HFF-Myc (cell line): ENCODE measurements around the gene CELF4.

Experiments used
- DNase-seq: peaks from one replicate; pipeline ENCODE4 v3.0.0-alpha.2; 2011; ENCODE audit warnings: low read depth; ENCODE audit errors: extremely low read depth
- H3K4me3 ChIP-seq: replicated peaks from 2 replicates; pipeline ENCODE4 v1.5.1; 2011; ENCODE audit warnings: low read depth, mild to moderate bottlenecking, control low read depth, low read length
- TF ChIP-seq, protein P1 (sequence below): IDR thresholded peaks from 2 replicates; pipeline ENCODE4 v1.5.1; 2012; ENCODE audit warnings: mild to moderate bottlenecking, low read depth, low read length, control low read depth; ENCODE audit errors: missing control alignments

CELF4 gene

DNA sequence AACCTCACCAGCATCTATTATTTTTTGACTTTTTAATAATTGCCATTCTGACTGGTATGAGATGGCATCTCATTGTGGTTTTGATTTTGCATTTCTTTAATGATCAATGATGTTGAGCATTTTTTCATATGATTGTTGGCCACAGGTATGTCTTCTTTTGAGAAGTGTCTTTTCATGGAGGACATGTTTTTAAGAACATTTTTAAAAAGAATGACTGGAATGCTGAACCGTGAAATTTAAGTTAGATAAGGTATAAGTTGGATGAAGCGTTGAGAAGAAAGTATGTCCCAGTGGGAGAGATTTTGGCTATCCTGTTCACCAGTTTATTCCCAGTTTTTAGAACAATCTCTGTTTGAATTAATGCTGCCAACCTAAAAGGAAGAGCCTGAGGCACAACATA is 365.9 kb downstream of the CELF4 start:
- TF ChIP-seq, protein P1, sequence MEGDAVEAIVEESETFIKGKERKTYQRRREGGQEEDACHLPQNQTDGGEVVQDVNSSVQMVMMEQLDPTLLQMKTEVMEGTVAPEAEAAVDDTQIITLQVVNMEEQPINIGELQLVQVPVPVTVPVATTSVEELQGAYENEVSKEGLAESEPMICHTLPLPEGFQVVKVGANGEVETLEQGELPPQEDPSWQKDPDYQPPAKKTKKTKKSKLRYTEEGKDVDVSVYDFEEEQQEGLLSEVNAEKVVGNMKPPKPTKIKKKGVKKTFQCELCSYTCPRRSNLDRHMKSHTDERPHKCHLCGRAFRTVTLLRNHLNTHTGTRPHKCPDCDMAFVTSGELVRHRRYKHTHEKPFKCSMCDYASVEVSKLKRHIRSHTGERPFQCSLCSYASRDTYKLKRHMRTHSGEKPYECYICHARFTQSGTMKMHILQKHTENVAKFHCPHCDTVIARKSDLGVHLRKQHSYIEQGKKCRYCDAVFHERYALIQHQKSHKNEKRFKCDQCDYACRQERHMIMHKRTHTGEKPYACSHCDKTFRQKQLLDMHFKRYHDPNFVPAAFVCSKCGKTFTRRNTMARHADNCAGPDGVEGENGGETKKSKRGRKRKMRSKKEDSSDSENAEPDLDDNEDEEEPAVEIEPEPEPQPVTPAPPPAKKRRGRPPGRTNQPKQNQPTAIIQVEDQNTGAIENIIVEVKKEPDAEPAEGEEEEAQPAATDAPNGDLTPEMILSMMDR = no peak
- no peak overlapping the region for H3K4me3 ChIP-seq
- no peak for DNase-seq
